ENCODE measurements around the gene NLGN1. TPM values are rescaled to one million over a fixed set of nuclear protein-coding genes. Genes with fewer than 3 reads are reported as not detected.

Gene NLGN1
- total and polyA plus RNA-seq, 2 of the 8 experiments (the other 6 are each of a cell fraction or from before 2014, with no cell fraction given) = 7.8 to 14.8 TPM

GRCh38 chr3:173773800-173774199, 376.3 kb downstream of the NLGN1 start:
- no peak overlapping the region for H2BK5ac ChIP-seq (ENCODE audit: low read depth, low read length)
- no peaks in the 10 kb centered on the region for H3K79me1 ChIP-seq (ENCODE audit: low read depth, low read length)
- H3K9ac ChIP-seq (replicated peaks in 1 of 4; ENCODE audit: extremely low read depth in 1 of 4, low read depth in 3 of 4, low read length in 3 of 4) = no peak overlapping the region
- no peak for DNase-seq (ENCODE audit: low read depth in 1 of 2, low spot score in 2 of 2)
- no peak overlapping the region for H2AFZ ChIP-seq (ENCODE audit: low read length)
- H2BK20ac ChIP-seq (ENCODE audit: low read length) = no peak overlapping the region
- H2AK5ac ChIP-seq (ENCODE audit: low read depth, low read length) = no peak overlapping the region
- no peaks in the 10 kb centered on the region for H3K79me2 ChIP-seq (ENCODE audit: control insufficient read depth in 1 of 2, insufficient read depth in 2 of 2, low read length in 2 of 2)
- H2BK120ac ChIP-seq (replicated peaks; ENCODE audit: low read depth, low read length) = no peak overlapping the region
- H3K4me2 ChIP-seq (ENCODE audit: insufficient read depth in 1 of 2, low read depth in 2 of 2, low read length in 2 of 2) = no peak overlapping the region
- no peak overlapping the region for H3K4me3 ChIP-seq (ENCODE audit: extremely low read depth in 1 of 4, insufficient read depth in 2 of 4, low read depth in 3 of 4, low read length in 4 of 4)
- H4K20me1 ChIP-seq (replicated peaks in 1 of 2; ENCODE audit: control insufficient read depth in 1 of 2, insufficient read depth in 2 of 2, low read length in 2 of 2) = no peaks in the 10 kb centered on the region
- H4K8ac ChIP-seq (ENCODE audit: extremely low read depth, insufficient read depth, low read length) = no peak overlapping the region
- H3K18ac ChIP-seq (ENCODE audit: extremely low read depth, low read length) = no peak overlapping the region
- no peaks in the 10 kb centered on the region for H3K27me3 ChIP-seq (replicated peaks in 1 of 4; ENCODE audit: control insufficient read depth in 3 of 4, extremely low read depth in 1 of 4, insufficient read depth in 3 of 4, low read length in 3 of 4)
- 86% methylated on average over 3 of the region's 3 CpGs; no CpG with 5 or more reads in 1 of the 2 experiments for WGBS, 2 experiments (ENCODE audit: extremely low coverage in 1 of 2, insufficient coverage in 1 of 2, insufficient read length in 1 of 2, insufficient replicate concordance in 2 of 2, low coverage in 1 of 2, low lambda C conversion rate in 2 of 2, missing lambda C conversion rate in 1 of 2)
- ChIA-PET POLR2A (ENCODE audit: partially characterized antibody) (no interaction called here), CTCF (ENCODE audit: partially characterized antibody) (interaction anchor here (0.7 to 1.9 kb wide), 2 partner anchors 13 to 144 kb away, joined by 3 to 5 read pairs; no protein-coding TSS in a partner anchor)
- H3K56ac ChIP-seq (replicated peaks; ENCODE audit: insufficient read length, low read depth, low read length) = no peak overlapping the region
- H3K4ac ChIP-seq (replicated peaks; ENCODE audit: insufficient read length, low read depth, low read length) = no peak overlapping the region
- H4K91ac ChIP-seq (replicated peaks; ENCODE audit: insufficient read length, low read length) = no peak overlapping the region
- H2BK15ac ChIP-seq (ENCODE audit: low read length) = no peak overlapping the region
- no peaks in the 10 kb centered on the region; a peak in 1 of 7 replicates for H3K4me1 ChIP-seq (replicated peaks in 1 of 4; ENCODE audit: control insufficient read depth in 3 of 4, insufficient read depth in 4 of 4, low read length in 3 of 4)
- H2BK12ac ChIP-seq (ENCODE audit: low read depth, low read length) = no peak overlapping the region
- FAIRE-seq = no peak
- H3K9me3 ChIP-seq (ENCODE audit: insufficient read depth in 2 of 2, low read depth in 1 of 2, low read length in 1 of 2) = no peaks in the 10 kb centered on the region
- H4K5ac ChIP-seq (ENCODE audit: insufficient read length, low read depth, low read length) = no peak overlapping the region
- H3K27ac ChIP-seq (ENCODE audit: low read depth, low read length) = no peak overlapping the region
- no peak overlapping the region for H3K14ac ChIP-seq (ENCODE audit: insufficient read length)
- no peaks in the 10 kb centered on the region for H3K36me3 ChIP-seq (ENCODE audit: control insufficient read depth in 2 of 4, insufficient read depth in 4 of 4, low read length in 3 of 4)
- no peak overlapping the region for H3K23ac ChIP-seq (ENCODE audit: insufficient read length)
- H3K23me2 ChIP-seq (ENCODE audit: low read depth, low read length) = no peaks in the 10 kb centered on the region
- no peak for TF ChIP-seq TEAD4 (IDR thresholded peaks at IDR 0.05; ENCODE audit: low read depth, low read length)
